ENCODE measurements around the gene COPG2.
A peak's percentile ranks its signal among the peaks of the same experiment; 100 is the strongest.

Gene COPG2

GRCh38 chr7:130566168-130566897 is 102.2 kb downstream of the COPG2 start:
- DNase-seq (ENCODE audit: low read depth): no peak
- H3K4me3 ChIP-seq (ENCODE audit: low read length): no peak overlapping the region
- TF ChIP-seq CTCF (IDR thresholded peaks at IDR 0.05; ENCODE audit: insufficient read depth, low read depth, low read length, missing control alignments): no peak

- H3K4me3 ChIP-seq (ENCODE audit: low read length): no peak overlapping the region
- DNase-seq (ENCODE audit: low read depth): peak; percentile 76
- peak; percentile 64 for TF ChIP-seq CTCF (IDR thresholded peaks at IDR 0.05; ENCODE audit: insufficient read depth, low read depth, low read length, missing control alignments)
These were observed 107.6 kb downstream of the COPG2 start for GRCh38 chr7:130560972-130561371.

GRCh38 chr7:130559184-130559583 is 109.4 kb downstream of the COPG2 start:
- no peak for DNase-seq (ENCODE audit: low read depth)
- no peak for TF ChIP-seq CTCF (IDR thresholded peaks at IDR 0.05; ENCODE audit: insufficient read depth, low read depth, low read length, missing control alignments)
- no peak overlapping the region for H3K4me3 ChIP-seq (ENCODE audit: low read length)

GRCh38 chr7:130554481-130554880 is 114.1 kb downstream of the COPG2 start:
- TF ChIP-seq CTCF (IDR thresholded peaks at IDR 0.05; ENCODE audit: insufficient read depth, low read depth, low read length, missing control alignments): no peak
- H3K4me3 ChIP-seq (ENCODE audit: low read length): no peak overlapping the region
- DNase-seq (ENCODE audit: low read depth): no peak

- no peak for DNase-seq (ENCODE audit: low read depth)
- TF ChIP-seq CTCF (IDR thresholded peaks at IDR 0.05; ENCODE audit: insufficient read depth, low read depth, low read length, missing control alignments): no peak
- no peak overlapping the region for H3K4me3 ChIP-seq (ENCODE audit: low read length)
These were observed 115.0 kb downstream of the COPG2 start for GRCh38 chr7:130553398-130554029.

- H3K4me3 ChIP-seq (ENCODE audit: low read length): no peak overlapping the region
- no peak for TF ChIP-seq CTCF (IDR thresholded peaks at IDR 0.05; ENCODE audit: insufficient read depth, low read depth, low read length, missing control alignments)
- DNase-seq (ENCODE audit: low read depth): no peak
These were observed 124.2 kb downstream of the COPG2 start for GRCh38 chr7:130544356-130544755.

Measured in epithelial cell of esophagus (primary cell).